Mesendoderm (in vitro differentiated cells): ENCODE results near the gene KLC1.
"Not testable (repeated sequence)": the region's sequence is repeated elsewhere in the genome, so short reads cannot be mapped to it uniquely, and the experiment has no call there.

Experiments used
- DNase-seq: peaks from one replicate; pipeline ENCODE4 v3.0.0; 2013
- H2AK5ac ChIP-seq: 2 replicates; pipeline ENCODE4 v1.6.1; 2013; ENCODE audit warnings: low read length, inconsistent platforms
- H2BK120ac ChIP-seq: 2 replicates; pipeline ENCODE4 v1.6.1; 2013; ENCODE audit warnings: low read depth, mild to moderate bottlenecking, low read length, moderate library complexity, mixed read lengths
- H2BK15ac ChIP-seq: replicated peaks from 2 replicates; pipeline ENCODE4 v1.6.1; 2013; ENCODE audit warnings: low read depth, mild to moderate bottlenecking, moderate library complexity
- H2BK5ac ChIP-seq: 2 replicates; pipeline ENCODE4 v1.6.1; 2013; ENCODE audit warnings: low read length, inconsistent platforms
- H3K18ac ChIP-seq: 2 replicates; pipeline ENCODE4 v1.6.1; 2013; ENCODE audit warnings: mild to moderate bottlenecking, low read length, mixed read lengths
- H3K23ac ChIP-seq: one replicate; pipeline ENCODE4 v1.6.1; 2013; ENCODE audit warnings: low read length
- H3K27ac ChIP-seq: 2 replicates; pipeline ENCODE4 v1.5.1; 2013; ENCODE audit warnings: low read depth, mild to moderate bottlenecking, inconsistent platforms, low read length, moderate library complexity
- H3K27me3 ChIP-seq: 2 replicates; pipeline ENCODE4 v1.6.1; 2013; ENCODE audit warnings: low read length, control low read depth, mild to moderate bottlenecking, inconsistent platforms; ENCODE audit not compliant: insufficient read depth, poor library complexity
- H3K36me3 ChIP-seq: 2 replicates; pipeline ENCODE4 v1.6.1; 2013; ENCODE audit warnings: low read length, inconsistent platforms; ENCODE audit not compliant: control insufficient read depth, insufficient read depth
- H3K4ac ChIP-seq: one replicate; pipeline ENCODE4 v1.6.1; 2013; ENCODE audit warnings: low read depth, mild to moderate bottlenecking, low read length, moderate library complexity
- H3K4me1 ChIP-seq: 2 replicates; pipeline ENCODE4 v1.6.1; 2013; ENCODE audit warnings: low read depth, low read length, inconsistent platforms; ENCODE audit not compliant: control insufficient read depth
- H3K4me2 ChIP-seq: 2 replicates; pipeline ENCODE4 v1.6.1; 2013; ENCODE audit warnings: low read length
- H3K4me3 ChIP-seq: 2 replicates; pipeline ENCODE4 v1.5.1; 2013; ENCODE audit warnings: mild to moderate bottlenecking, low read length
- H3K56ac ChIP-seq: one replicate; pipeline ENCODE4 v1.6.1; 2013; ENCODE audit warnings: low read length
- H3K79me1 ChIP-seq: 2 replicates; pipeline ENCODE4 v1.6.1; 2013; ENCODE audit warnings: low read length, inconsistent platforms
- H3K79me2 ChIP-seq: 2 replicates; pipeline ENCODE4 v1.6.1; 2013; ENCODE audit warnings: mild to moderate bottlenecking, low read length; ENCODE audit not compliant: control insufficient read depth, insufficient read depth
- H3K9ac ChIP-seq: 2 replicates; pipeline ENCODE4 v1.6.1; 2013; ENCODE audit warnings: low read length, inconsistent platforms
- H4K5ac ChIP-seq: one replicate; pipeline ENCODE4 v1.6.1; 2013; ENCODE audit warnings: low read length
- H4K8ac ChIP-seq: one replicate; pipeline ENCODE4 v1.6.1; 2013; ENCODE audit warnings: low read depth, mild to moderate bottlenecking, control low read depth, low read length, moderate library complexity
- WGBS: extraction: QIAGEN DNeasy Blood & Tissue Kit; methylation state at CpG from one replicate; pipeline ENCODE4 v1.1.7; 2013; ENCODE audit warnings: low lambda C conversion rate, missing lambda C conversion rate; ENCODE audit not compliant: insufficient coverage; ENCODE audit errors: extremely low coverage; 5-methylcytosine and 5-hydroxymethylcytosine counted together

Gene KLC1

DNA sequence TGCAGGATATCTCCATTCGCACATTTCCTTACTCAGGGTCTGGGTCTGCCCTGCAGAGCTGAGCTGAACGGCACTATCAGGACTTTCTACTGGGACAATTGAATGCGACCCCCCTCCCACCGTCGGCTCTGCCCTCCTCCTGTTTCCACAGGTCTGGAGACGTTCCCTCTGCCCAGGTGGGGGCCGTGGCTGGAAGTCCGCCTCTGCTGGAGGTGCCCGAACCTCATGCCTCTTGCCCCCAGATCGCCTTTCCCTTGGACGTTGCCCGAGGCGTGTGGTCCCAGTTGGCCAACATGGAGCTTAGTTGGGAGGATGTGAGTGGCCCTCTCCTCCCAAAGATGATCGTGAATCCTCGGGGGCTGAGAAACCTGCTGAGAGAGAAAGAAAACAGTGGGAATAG lies 21.2 kb upstream of the KLC1 start:
- no peak overlapping the region for H2AK5ac ChIP-seq
- no peaks in the 10 kb centered on the region for H3K79me1 ChIP-seq
- no peak overlapping the region for H2BK5ac ChIP-seq
- no peak overlapping the region for H3K27ac ChIP-seq
- WGBS, result no CpG with 5 or more reads among the region's 15 CpGs
- no peaks in the 10 kb centered on the region for H3K27me3 ChIP-seq
- no peak overlapping the region for H3K18ac ChIP-seq
- H2BK15ac ChIP-seq, result no peak overlapping the region
- H4K5ac ChIP-seq, result no peak overlapping the region
- H3K4me1 ChIP-seq, result no peaks in the 10 kb centered on the region
- no peaks in the 10 kb centered on the region for H3K79me2 ChIP-seq
- no peak overlapping the region for H3K56ac ChIP-seq
- DNase-seq, result no peak
- no peak overlapping the region for H3K4me3 ChIP-seq
- no peaks in the 10 kb centered on the region for H3K36me3 ChIP-seq
- H4K8ac ChIP-seq, result no peak overlapping the region
- no peak overlapping the region for H3K23ac ChIP-seq
- H3K4ac ChIP-seq, result no peak overlapping the region
- H2BK120ac ChIP-seq, result no peak overlapping the region
- no peak overlapping the region for H3K4me2 ChIP-seq
- no peak overlapping the region for H3K9ac ChIP-seq

DNA sequence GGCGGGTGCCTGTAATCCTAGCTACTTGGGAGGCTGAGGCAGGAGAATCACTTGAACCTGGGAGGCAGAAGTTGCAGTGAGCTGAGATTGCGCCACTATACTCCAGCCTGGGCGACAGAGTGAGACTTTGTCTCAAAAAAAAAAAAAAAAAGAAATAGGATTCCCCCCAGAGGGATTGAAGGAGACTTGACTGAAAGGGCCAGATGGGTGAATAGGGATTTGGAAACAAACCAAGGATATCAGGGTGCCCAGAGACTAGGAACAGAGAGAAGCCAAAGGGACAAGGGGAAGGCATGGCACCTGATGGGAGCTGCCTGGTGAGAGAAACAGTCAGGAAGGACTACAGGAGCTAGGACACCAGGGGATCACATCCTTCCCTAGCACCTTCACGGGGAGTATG lies 19.9 kb upstream of the KLC1 start:
- H3K56ac ChIP-seq, H3K18ac ChIP-seq, H3K4ac ChIP-seq, H2BK120ac ChIP-seq, H2BK5ac ChIP-seq, H2BK15ac ChIP-seq, H3K79me2 ChIP-seq, H3K23ac ChIP-seq, H3K27ac ChIP-seq, H3K79me1 ChIP-seq, DNase-seq, H3K27me3 ChIP-seq, H2AK5ac ChIP-seq, H3K9ac ChIP-seq, H3K4me3 ChIP-seq, H4K5ac ChIP-seq, H4K8ac ChIP-seq, H3K36me3 ChIP-seq, H3K4me2 ChIP-seq, H3K4me1 ChIP-seq: not testable (repeated sequence)
- no CpG with 5 or more reads among the region's 4 CpGs for WGBS

DNA sequence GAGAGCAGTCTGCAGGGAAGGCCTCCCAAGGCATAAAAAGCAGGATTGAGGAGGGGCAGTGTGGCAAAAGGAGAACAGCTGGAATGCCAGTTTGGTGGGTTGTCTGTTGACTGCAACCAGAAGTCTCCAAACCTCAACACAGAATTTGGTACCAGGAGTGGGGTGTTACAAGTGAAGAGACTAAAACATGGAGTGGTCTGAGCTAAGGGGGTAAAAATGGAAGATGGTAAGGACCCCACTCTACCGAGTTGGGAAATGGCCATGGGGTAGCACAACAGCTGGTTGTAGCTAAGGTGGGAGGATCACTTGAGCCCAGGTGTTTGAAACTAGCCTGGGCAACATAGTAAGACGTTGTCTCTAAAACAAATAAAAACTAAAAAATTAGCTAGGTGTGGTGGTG lies 17.8 kb upstream of the KLC1 start:
- H3K79me1 ChIP-seq, result no peaks in the 10 kb centered on the region
- no peak overlapping the region for H3K4me2 ChIP-seq
- no peak overlapping the region for H3K18ac ChIP-seq
- no peaks in the 10 kb centered on the region for H3K79me2 ChIP-seq
- no peak overlapping the region for H3K9ac ChIP-seq
- DNase-seq, result no peak
- H4K8ac ChIP-seq, result no peak overlapping the region
- H2AK5ac ChIP-seq, result no peak overlapping the region
- H2BK120ac ChIP-seq, result no peak overlapping the region
- no peaks in the 10 kb centered on the region for H3K27me3 ChIP-seq
- H3K4me1 ChIP-seq, result no peaks in the 10 kb centered on the region
- no peak overlapping the region for H3K4ac ChIP-seq
- H2BK5ac ChIP-seq, result no peak overlapping the region
- H4K5ac ChIP-seq, result no peak overlapping the region
- H3K56ac ChIP-seq, result no peak overlapping the region
- no peak overlapping the region for H3K4me3 ChIP-seq
- no peak overlapping the region for H2BK15ac ChIP-seq
- no peaks in the 10 kb centered on the region for H3K36me3 ChIP-seq
- H3K27ac ChIP-seq, result no peak overlapping the region
- H3K23ac ChIP-seq, result no peak overlapping the region
- no CpG with 5 or more reads among the region's 2 CpGs for WGBS

DNA sequence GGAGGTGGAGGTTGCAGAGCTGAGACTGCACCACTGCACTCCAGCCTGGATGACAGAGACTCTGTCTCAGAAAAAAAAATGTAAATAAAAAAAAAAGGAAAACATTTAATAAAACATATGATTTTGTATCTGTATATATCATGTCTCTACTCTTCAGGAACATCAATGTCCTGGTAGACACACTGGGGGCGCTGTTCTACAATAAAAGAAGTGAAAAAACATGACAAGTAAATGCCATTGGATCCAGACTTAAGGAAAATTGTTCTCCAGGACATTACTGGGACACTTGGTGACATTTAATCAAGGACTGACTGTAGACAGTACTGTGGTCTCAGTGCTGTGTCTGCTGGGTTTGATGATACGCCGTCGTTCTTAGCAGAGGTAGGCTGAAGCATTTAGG lies 15.5 kb upstream of the KLC1 start:
- no peak overlapping the region for H3K23ac ChIP-seq
- no peak overlapping the region for H4K5ac ChIP-seq
- no peak for DNase-seq
- H3K36me3 ChIP-seq, result no peaks in the 10 kb centered on the region
- H2BK15ac ChIP-seq, result no peak overlapping the region
- H3K4me1 ChIP-seq, result no peaks in the 10 kb centered on the region
- H3K18ac ChIP-seq, result no peak overlapping the region
- H2AK5ac ChIP-seq, result no peak overlapping the region
- H2BK120ac ChIP-seq, result no peak overlapping the region
- H3K27me3 ChIP-seq, result no peaks in the 10 kb centered on the region
- H4K8ac ChIP-seq, result no peak overlapping the region
- H3K79me2 ChIP-seq, result no peaks in the 10 kb centered on the region
- no peak overlapping the region for H3K9ac ChIP-seq
- no peak overlapping the region for H3K56ac ChIP-seq
- H2BK5ac ChIP-seq, result no peak overlapping the region
- no peak overlapping the region for H3K27ac ChIP-seq
- H3K4me3 ChIP-seq, result no peak overlapping the region
- no CpG with 5 or more reads among the region's 4 CpGs for WGBS
- no peak overlapping the region for H3K4ac ChIP-seq
- no peaks in the 10 kb centered on the region for H3K79me1 ChIP-seq
- no peak overlapping the region for H3K4me2 ChIP-seq

DNA sequence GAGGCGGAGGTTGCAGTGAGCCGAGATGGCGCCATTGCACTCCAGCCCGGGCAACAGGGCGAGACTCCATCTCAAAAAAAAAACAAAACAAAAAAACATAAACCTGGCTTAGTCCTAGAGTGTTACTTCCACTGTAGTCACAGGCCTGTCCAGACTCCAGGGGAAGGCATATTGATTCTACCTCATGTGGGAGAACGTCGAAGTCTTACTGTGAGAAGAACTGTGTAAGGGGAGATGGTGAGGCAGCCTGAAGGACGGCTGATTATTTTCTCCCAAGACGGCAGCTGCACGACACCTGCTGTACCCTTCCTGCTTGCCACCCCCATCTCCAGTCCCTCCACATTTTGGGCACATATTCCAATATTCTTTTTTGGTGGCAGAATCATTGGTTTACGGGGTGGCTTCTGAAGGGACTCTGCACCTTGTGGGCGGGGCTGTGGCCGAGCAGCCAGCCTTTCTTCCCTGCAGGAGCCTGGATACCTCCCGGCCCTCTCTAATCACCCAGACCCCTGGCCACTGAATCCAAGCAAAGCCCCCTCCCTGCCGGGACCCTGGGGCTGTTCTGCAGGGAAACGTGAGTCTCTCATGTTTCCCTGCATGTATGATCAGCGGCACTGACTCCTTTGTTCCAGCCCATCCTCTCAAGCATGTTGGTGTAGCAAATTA lies 12.2 kb upstream of the KLC1 start:
- no peak overlapping the region for H3K27ac ChIP-seq
- no CpG with 5 or more reads among the region's 17 CpGs for WGBS
- H3K79me1 ChIP-seq, result no peaks in the 10 kb centered on the region

DNA sequence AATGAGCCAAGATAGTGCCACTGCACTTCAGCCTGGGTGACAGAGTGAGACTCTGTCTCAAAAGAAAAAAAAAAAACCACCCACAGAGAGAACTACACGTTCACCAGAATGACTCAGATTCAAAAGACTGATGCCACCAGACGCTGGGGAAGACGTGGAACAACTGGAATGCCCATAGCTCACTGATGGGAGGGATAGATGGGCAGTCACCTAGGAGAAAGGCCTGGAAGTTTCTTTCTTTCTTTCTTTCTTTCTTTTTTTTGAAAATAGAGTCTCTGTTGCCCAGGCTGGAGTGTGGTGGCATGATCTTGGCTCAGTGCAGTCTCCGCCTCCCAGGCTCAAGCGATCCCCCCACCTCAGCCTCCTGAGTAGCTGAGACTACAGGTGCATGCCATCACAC lies 10.0 kb upstream of the KLC1 start:
- H3K4me1 ChIP-seq, result no peaks in the 10 kb centered on the region
- no peak overlapping the region for H3K4me2 ChIP-seq
- no peaks in the 10 kb centered on the region for H3K79me1 ChIP-seq
- H3K9ac ChIP-seq, result no peak overlapping the region
- no peaks in the 10 kb centered on the region for H3K36me3 ChIP-seq
- no peak overlapping the region for H4K8ac ChIP-seq
- H2BK120ac ChIP-seq, result no peak overlapping the region
- no peak overlapping the region for H3K4me3 ChIP-seq
- H2BK5ac ChIP-seq, result no peak overlapping the region
- no peak for DNase-seq
- no peaks in the 10 kb centered on the region for H3K27me3 ChIP-seq
- no peak overlapping the region for H3K23ac ChIP-seq
- no peak overlapping the region for H2BK15ac ChIP-seq
- H4K5ac ChIP-seq, result no peak overlapping the region
- H3K27ac ChIP-seq, result no peak overlapping the region
- H3K56ac ChIP-seq, result no peak overlapping the region
- no peaks in the 10 kb centered on the region for H3K79me2 ChIP-seq
- H3K18ac ChIP-seq, result no peak overlapping the region
- no peak overlapping the region for H2AK5ac ChIP-seq
- H3K4ac ChIP-seq, result no peak overlapping the region
- no CpG with 5 or more reads among the region's 5 CpGs for WGBS

More for the DNA sequence above, 12.2 kb upstream of the KLC1 start:
- Histone ChIP-seq H3K56ac (no peak overlapping the region), H2AK5ac (no peak overlapping the region), H3K4me2 (no peak overlapping the region), H4K5ac (no peak overlapping the region), H3K36me3 (no peaks in the 10 kb centered on the region), H3K4me1 (no peaks in the 10 kb centered on the region), H3K18ac (no peak overlapping the region), H3K79me2 (no peaks in the 10 kb centered on the region), H2BK5ac (no peak overlapping the region), H3K9ac (no peak overlapping the region), H3K4ac (no peak overlapping the region), H3K27me3 (no peaks in the 10 kb centered on the region), H2BK15ac (no peak overlapping the region), H3K23ac (no peak overlapping the region), H2BK120ac (no peak overlapping the region), H3K4me3 (no peak overlapping the region), H4K8ac (no peak overlapping the region)
- DNase-seq, result no peak
